HepG2 (cell line): ENCODE data around the gene PNPLA2.

ENCODE experiments used
- ATF6 ChIP-seq: sonication (generic); formaldehyde crosslinking; conservative IDR thresholded peaks from 2 replicates; pipeline ENCODE4 v1.4.0; 2020; ENCODE audit warnings: missing genetic modification reagents
- CTCF ChIP-seq: sonication (generic); formaldehyde crosslinking; IDR thresholded peaks from 2 replicates; pipeline ENCODE4 v1.5.0; 2020; ENCODE audit warnings: mild to moderate bottlenecking, missing genetic modification reagents, moderate library complexity
- ZKSCAN1 ChIP-seq: fragments of 150-350 bp; IDR thresholded peaks from 2 replicates; pipeline ENCODE4 v1.6.1; 2014; ENCODE audit warnings: low read length

GRCh38 chr11:863910-864827, 45.5 kb downstream of the PNPLA2 start:
- TF ChIP-seq ATF6, result no peak
- TF ChIP-seq CTCF (CRISPR knock-in tag), result no peak
- no peak for TF ChIP-seq ZKSCAN1
